Measurements from ENCODE around the gene PPP1CA.

DNA sequence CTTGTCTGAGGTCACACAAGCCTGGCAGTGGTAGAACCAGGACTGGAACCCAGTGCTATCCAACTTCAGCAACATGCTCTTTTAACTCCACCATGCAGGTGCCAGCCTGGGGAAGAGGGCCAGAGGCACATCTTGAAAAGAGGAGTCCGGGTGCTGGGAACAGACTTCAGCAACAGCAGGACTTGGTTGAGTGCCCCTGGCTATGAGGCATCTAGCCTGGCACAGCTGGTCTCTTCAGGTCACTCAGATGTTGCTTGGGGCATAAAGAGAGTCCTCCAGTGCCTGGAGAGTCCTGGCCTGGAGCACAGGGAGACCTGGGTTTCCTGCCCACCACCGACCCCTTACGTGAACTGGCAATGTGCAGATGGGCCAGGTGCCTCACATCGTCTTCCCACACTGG lies 23.1 kb downstream of the PPP1CA start:
- TF ChIP-seq, protein P1, sequence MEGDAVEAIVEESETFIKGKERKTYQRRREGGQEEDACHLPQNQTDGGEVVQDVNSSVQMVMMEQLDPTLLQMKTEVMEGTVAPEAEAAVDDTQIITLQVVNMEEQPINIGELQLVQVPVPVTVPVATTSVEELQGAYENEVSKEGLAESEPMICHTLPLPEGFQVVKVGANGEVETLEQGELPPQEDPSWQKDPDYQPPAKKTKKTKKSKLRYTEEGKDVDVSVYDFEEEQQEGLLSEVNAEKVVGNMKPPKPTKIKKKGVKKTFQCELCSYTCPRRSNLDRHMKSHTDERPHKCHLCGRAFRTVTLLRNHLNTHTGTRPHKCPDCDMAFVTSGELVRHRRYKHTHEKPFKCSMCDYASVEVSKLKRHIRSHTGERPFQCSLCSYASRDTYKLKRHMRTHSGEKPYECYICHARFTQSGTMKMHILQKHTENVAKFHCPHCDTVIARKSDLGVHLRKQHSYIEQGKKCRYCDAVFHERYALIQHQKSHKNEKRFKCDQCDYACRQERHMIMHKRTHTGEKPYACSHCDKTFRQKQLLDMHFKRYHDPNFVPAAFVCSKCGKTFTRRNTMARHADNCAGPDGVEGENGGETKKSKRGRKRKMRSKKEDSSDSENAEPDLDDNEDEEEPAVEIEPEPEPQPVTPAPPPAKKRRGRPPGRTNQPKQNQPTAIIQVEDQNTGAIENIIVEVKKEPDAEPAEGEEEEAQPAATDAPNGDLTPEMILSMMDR (IDR thresholded peaks at IDR 0.05): no peak
- no peak for TF ChIP-seq POLR2A (IDR thresholded peaks at IDR 0.05)
- no peak for TF ChIP-seq EP300 (IDR thresholded peaks at IDR 0.05)
